HG03521 (cell line): ENCODE data around the gene ZNF385B.
"Not testable (repeated sequence)": the region's sequence is repeated elsewhere in the genome, so short reads cannot be mapped to it uniquely, and the experiment has no call there.

Experiments
- ATAC-seq: cut with Tn5 transposase; IDR thresholded peaks from one replicate; pipeline ENCODE4 v1.9.1; 2021; ENCODE audit warnings: mild to moderate bottlenecking, moderate library complexity; ENCODE audit not compliant: unreplicated experiment

Gene ZNF385B

DNA sequence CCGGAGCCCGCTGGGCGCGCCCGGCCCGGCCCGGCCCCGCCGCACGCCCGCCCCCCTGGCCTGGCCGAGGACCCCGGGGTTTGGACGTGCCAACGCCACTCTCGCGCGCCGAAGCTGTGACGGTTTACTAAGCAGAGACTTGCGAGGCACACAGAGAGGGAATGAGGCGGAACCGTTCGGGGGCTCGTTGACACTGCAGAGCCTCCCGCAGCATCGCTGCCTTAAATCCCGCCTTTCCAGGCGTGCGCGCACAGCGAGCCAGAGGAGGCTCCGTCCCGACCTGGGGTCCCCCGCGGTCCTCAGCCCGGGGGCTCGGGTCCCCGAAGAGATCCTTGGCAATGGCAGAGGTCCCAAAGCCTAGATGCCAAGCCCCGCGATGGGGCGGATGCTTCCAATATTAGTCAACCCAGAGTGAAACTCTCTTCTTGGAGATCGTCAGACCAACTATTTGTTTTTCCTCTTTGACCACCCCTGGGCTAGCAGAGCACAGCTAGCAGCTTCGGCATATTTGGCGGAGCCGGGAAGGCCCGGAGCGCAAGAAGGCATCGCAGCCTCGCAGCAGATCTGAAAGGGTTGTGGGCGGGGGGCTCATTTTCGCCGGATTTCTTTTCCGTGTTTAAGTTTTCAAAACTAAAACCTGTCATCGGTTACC lies at the start of gene ZNF385B:
Gene ZNF385B (minus strand): TSS at position 197 of the 652 bp plus-strand sequence.
- peak; percentile 41 for ATAC-seq

DNA sequence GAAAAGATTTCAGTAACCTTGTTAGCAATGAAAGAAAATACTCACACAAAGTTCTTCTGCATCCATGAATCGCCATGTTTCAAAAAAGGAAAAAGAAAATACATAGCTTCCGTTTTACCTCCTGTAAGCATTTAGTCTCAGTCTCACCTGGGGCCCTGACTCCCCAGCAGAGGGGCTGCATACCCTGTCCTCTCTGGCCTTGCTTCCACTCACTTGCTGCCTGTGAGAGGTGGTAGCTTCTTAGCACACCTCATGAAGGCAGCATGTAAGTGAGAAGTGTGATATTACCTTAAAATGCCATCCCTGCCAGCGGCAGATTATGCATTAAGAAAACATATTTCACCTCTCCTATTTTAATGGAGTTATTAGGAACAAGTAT lies 49.3 kb upstream of the ZNF385B start:
- ATAC-seq = no peak

DNA sequence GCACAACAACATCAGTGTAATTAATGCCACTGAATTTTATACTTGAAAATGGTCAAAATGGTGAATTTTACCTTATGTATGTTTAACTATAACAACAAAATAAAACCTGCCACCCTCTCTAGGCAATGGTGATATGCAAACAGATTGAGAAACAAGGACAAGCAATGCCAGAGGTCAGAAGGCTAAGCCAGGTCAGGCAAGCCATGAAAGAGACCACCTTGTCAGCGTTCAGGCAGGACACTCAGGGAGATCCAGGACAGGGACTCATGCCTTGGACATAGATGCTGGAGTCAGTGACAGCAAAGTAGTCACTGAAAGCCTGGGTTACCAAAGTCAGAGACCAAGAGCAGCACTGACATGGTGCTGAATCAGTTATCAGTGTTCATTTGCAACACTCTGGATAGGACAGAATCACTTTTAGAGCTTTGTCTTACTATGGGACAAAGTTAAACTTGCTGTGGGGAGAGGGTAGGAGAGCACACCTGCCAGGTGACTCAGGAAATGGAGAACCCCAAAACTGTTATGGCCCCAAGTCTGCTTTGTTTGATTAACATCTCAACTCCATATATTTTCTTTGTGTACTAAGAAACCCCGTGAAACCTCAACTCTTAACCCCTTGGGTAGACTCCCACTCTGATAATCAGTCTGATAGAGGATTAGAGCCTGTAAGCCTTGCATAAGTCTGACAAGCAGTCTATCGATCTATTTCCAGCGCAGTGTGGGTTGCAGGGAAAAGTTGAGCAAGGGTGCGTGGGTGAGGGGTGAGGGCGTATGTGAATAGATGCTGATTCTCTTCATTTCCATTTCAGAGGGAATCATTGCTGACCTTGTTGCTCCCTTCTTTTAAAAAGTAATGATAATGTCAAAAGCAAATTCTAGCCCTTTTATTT lies 48.7 kb upstream of the ZNF385B start:
- no peak for ATAC-seq

DNA sequence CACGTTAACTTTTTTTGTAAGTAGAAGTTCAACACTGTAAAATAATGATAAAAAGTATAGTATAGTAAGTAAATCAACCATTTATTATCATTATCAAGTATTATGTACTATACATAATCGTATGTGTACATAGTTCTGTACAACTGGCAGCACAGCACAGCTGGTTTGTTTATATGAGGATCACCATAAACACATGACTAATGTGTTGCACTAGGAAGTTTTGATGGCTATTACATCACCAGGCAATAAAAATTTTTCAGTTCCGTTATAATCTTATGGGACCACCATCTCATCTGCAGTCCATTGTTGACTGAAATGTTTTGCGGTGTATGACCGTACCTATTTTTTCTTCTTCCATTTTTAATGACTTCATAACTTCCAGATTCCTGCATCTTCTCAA lies 39.2 kb upstream of the ZNF385B start:
- ATAC-seq = no peak

DNA sequence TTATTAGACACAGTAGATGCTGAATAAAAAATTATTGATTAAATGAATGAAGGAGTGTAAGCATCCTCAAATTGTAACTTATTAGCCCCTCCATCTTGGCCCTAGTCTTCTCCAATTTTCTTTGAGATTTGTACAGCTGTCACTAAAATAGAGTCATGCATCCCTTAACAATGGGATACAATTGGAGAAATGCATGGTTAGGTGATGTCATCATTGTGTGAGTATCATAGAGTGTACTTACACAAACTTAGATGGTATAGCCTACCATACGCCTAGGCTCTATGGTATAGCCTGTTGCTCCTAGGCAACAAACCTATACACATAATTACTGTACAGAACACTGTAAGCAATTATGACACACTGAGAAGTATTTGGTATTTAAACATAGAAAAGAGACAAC lies 38.3 kb upstream of the ZNF385B start:
- no peak for ATAC-seq

DNA sequence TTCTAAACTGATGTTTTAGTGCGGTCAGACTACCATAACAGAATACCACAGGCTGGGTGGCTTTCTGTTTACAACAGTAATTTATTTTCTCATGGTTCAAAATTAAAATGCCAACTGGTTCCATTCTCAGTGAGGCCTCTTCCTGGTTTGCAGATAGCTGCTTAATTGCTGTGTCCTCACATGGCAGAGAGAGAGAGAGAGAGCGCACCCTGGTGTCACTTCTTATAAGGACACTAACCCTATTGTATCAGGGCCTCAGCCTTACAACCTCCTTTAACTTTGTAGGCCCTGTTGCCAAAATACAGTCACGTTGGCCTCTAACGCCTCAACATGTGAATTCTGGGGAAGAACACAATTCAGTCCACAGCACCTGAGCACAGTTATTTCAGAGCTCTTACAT lies 37.5 kb upstream of the ZNF385B start:
- peak; percentile 87 for ATAC-seq

DNA sequence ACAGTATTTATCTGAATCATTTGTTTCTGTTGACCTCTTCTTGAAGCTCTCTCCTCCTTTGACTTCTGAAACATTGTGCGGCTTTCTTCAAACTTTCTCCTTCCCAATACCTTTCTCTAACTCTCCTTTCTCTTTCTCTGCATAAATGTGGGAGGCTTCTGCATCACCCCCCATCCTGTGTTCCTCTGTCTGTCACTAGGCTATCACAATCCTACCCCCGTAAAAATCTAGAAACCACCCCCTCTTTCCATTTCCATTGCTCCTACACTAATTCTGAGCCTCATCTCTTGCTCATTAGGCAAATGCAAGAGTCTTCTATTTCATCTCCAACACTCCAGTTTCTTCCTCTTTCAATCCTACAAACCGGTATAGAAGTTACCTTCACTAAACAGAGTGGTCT lies 32.2 kb upstream of the ZNF385B start:
- no peak for ATAC-seq

DNA sequence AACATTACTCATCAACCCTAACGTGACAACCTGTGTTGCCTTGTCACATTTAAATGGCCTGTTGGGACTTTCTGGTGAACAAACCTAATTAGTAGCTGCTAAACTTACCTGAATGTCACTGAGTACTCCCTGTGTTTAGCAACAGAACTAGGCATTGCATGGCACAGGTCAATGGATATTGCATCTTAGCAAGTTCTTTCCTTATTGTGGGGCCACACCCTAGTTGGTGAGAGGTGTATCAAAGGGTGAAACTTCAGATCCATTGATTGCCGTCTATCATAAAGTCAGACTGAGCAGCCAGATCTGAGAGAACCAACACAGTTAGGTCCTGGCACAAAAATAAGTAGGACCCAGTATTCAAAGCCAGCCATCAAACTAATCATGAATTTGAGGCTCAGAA lies 29.8 kb upstream of the ZNF385B start:
- no peak for ATAC-seq

DNA sequence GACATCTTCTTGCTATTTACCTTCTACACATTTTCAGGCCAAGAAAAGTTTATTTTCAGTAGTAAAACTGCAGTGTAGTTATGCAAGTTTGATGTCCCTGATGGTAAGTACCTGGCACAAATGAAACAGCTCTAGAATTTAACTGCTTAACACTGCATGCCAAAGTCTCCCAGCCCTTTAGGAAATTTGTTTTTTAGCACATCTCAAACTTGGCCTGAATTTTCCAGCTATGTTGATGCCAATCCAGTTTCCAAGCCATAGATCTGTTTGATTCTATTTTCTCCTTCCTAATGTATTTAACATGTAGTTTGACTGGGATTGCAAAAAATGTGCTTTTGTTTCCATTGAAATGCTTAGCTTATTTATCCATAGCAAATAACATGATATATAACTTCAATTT lies 29.3 kb upstream of the ZNF385B start:
- no peak for ATAC-seq

DNA sequence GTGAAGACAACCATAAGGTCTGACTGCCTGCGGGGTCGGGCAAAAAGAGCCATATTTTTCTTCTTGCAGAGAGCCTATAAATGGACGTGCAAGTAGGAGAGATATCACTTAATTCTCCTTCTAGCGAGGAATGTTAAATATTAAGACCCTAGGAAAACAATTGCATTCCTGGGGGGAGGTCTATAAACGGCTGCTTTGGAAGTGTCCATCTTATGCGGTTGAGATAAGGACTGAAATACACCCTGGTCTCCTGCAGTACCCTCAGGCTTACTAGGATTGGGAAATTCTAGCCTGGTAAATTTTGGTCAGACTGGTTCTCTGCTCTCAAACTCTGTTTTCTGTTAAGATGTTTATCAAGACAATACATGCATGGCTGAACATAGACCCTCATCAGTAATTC lies 27.2 kb upstream of the ZNF385B start:
- ATAC-seq = not testable (repeated sequence)

DNA sequence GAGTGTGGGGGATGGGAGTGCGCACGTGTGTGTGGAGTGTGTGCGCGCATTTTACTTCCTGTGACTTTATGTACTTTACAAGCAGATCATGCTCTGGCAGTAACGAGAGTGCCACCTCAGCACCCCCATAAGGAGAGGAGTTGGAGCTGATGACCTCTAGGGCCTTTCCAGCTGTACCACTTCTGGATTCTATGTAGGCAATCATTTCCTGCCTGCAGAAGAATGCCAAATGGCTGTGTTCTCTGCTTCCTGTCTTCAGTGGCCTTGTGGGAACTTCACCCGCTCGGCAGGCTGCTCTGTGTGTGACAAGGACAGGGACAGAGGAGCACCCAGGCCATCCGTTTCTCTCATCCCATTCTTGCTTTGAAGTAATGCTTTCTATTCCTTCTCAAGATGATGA lies 22.8 kb upstream of the ZNF385B start:
- no peak for ATAC-seq

DNA sequence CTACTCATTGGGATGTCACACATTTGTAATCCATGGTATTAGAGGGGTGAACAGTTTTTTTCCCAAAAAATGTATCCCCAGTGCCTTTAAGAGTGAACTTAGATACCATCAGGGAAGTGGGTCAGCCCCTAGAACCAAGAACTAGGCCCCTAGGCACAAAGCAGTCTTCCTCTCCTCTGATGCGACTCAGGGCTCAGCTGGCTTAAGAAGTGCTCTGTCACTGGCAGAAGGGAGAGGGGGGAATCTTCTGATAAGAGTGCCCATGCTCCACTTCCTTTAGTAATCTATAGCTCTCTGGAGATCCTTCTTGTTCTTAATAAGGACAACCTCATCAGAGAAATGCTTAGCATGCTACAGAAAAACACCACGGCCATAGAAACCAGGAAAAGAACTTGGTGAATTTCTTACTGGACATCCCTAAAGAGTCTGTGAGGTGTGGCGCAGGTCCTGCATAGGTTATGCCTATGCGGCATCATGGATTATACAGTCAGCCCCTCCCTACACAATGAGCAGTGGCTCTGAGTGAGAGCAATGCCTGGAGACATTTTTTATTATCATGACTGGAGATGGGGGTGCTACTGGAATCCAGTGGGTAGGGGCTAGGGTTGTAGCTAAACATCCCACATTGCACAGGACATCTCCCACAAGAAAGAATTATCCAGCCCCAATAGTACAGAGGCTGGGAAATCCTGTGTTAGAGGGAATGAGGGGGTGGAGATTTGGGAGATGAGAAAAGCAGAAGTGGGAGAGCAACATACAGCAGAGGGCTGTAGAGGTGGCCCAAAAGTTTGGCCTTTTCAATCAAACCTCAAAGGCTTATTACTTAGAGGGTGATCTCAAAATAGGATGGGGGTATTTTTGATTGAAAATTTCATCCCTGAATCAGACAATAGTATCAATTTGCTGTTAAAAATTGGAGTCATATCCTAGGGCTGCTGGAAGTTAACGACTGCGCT lies 21.7 kb upstream of the ZNF385B start:
- no peak for ATAC-seq

DNA sequence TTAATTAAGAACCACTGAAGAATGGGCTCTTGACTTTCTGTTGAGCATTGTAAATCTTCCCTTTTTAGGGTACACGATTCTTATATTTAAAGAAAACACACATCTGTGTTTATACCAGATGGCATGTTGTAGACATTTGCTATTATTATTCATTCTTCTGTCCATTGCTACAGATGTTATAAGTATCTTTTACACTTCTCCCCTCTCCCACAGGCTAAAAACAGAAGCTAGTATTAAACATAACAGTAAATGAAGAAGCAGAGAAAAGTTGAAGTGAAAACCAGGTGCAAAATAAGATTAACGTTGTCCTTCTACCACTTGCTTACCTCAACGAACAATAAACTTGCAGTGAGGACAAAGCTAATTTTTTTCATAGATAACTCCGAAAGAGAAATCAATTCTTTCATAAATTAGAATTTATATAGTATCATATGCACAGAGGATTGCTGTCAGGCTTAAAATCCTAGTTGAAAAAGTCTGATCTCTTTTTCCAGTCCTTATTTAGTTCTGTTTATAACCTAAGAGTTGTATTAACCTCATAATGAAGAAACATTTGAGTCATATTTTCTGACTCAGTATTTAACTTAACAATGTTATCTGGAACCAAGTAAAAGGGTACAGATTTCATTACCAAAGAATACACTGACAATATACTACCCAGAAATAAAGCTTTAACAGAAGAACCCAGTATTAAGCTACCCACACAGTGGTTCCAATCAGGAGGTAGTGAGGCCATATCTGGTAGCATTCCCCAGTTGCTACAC lies 16.4 kb upstream of the ZNF385B start:
- ATAC-seq = no peak

DNA sequence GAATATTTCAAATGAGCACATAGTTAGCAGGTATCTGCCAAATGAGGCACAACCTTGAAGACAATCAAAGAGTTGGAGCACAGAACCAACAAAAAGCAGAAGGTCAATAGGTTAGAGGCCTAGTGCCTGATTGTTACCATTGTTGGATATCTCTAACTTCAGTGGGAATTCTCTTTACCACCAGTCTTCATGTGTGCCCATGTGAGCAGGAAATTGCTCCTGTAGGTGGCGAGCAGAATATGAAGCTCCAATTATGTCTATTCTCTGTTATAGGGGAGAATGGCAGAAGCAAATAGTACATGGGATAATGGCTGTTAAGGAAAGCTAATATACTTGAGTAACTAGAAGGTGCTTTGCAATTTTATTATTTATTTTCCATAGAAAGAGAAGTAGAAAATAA lies 14.9 kb upstream of the ZNF385B start:
- no peak for ATAC-seq

DNA sequence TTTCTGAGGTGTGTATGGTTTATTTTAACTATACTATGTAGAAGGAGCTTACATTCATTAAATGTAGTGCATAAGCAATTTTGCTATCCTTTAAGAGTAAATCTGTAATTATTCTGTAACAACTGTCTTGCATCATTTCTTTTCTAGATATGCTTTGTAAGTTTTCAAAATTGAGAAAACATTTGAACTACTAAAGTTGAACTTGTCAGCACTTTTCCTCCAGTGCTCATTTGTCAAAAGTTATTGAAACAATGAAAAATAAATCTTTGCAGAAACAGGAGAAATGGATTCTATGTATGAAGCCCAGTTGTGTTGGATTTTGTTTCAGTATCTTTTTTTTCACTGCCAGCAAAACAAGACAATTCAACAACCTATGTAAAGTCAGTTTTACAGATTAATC lies 14.5 kb upstream of the ZNF385B start:
- no peak for ATAC-seq

DNA sequence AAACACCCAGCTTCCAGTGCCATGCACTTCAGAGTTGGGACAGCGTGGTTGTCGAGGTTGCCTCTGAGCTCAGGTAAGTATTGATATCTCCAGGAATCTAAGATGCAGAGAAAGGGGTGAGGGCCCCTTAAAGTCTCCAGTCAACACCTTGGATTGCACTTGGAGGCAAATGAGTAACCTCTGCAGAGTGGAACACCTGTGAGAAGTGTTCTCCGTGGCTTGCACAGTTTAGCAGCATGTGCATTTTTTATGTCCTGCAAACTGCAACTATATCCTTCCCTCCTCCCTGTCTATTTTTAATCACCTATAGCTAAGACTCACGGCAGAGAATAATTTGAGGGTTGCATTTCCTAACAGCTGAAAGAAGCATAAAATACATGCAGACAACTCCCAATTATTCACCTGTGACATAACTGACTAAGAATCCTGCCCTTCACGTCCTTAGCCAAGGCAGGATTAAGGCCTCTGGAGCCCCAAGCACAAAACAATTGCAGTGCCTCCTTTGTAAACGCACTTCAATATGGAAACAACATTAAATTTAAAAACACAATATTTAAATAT lies 1.6 kb upstream of the ZNF385B start:
- ATAC-seq = no peak

DNA sequence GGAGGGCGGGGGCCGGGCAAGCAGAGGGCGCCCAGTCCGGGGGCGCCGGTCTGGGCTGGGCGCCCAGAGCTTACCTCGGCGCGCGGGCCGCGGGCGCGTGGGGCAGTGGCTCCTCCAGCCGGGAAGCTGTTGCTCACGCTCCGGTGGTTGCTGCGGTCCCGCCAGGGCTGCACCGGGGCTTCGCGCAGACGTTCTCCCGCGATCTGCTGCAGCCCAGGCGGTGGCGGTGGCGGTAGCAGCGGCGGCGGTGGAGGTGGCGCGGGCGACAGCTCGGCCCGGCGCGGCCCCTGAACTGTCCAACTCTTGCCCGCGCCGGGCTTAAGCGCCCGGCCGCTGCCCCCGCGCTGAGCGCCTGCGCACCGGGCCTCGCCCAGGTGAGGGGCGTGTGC lies 391 bp downstream of the ZNF385B start:
- ATAC-seq = peak; percentile 40

DNA sequence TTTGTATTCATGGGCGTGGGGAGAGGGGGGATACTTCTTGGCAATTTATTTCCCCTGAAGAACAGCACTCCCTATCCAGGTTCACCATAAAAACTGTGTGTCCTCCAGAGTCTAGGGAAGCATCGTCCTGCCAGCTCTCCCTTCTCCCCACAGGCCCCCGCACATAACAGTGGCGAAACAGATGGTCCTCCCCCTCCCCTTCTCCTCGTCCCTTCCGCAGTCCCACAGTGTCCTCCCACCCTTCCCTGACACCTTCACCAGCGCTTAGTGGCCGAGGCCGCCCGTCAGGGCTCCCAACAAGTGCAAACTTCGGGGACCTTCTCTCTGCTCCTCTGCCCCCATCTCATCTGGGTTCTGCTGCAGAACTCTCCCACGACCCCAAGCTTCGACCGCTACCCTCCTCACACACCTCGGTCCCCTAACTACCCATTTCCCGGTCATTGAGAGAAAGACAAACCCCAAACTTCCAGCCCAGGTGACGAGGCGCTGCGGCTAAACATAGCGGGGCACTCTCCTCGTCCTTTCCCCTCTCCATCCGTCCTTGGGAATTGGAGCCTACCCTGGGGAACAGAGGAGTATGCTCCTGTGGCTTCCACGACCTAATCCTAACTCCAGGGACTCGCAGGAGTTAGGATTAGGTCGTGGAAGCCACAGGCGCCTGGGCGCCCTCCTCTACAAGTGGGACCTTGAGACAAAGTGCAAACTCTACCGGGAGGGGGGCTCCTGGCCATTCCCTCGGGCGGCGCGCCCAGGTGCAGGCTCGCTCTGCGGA lies 971 bp downstream of the ZNF385B start:
- ATAC-seq = peak; percentile 9

DNA sequence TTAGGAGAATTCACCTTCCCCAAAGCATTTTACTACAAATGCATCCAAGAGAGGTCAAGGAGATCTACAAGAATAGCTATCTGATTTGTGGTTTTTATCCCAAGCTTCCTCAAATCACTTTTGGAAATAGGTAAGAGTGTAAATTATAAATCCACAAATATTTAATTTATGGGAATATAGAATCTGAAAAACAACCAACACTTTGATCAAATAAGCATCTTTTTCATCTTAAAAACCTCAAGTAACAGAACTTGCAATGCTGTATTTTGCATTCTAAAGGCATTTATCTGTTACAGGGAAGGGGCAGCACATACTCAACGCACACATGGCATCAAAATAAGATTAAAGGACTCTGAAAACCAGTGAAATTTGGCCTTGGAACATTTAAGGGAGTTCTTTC lies 1.9 kb downstream of the ZNF385B start:
- no peak for ATAC-seq

DNA sequence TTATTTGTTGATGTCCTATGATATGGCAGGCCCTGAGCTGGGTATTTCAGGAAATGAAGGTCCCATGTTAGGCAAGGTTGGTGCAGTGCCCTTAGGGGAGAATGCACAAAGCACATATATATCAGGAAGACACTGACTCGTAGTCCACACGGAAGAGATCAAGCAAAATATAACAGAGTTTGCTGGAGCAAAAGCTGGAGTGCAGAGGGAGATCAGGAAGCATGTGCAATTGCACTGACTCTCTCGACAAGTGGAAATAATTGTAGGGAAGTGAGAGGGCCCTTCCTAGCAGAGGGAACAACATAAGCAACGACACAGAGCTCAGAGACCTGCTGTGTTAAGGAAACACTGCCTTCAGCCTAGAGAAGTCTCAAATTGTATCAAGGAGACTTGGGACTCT lies 4.2 kb downstream of the ZNF385B start:
- no peak for ATAC-seq
